Measurements from ENCODE around the gene FBN1. TPM values are rescaled to one million over a fixed set of nuclear protein-coding genes. Genes with fewer than 3 reads are reported as not detected.

FBN1 gene
- total RNA-seq, 1 donor from 2014 or later = 12.6 TPM

- no peak for TF ChIP-seq CTCF (IDR thresholded peaks at IDR 0.05; ENCODE audit: partially characterized antibody, unreplicated experiment)
- no peak for DNase-seq
- H3K4me3 Mint-ChIP-seq (ENCODE audit: unreplicated experiment) = no peak overlapping the region
- no peaks in the 10 kb centered on the region for H3K27me3 Mint-ChIP-seq (ENCODE audit: unreplicated experiment)
- H3K4me1 Mint-ChIP-seq (ENCODE audit: low read depth, unreplicated experiment) = no peaks in the 10 kb centered on the region
- peaks cover 7% of the 10 kb centered on the region for H3K9me3 Mint-ChIP-seq (ENCODE audit: unreplicated experiment)
- H3K27ac Mint-ChIP-seq (ENCODE audit: unreplicated experiment) = no peak overlapping the region
- peaks cover 31% of the 10 kb centered on the region for H3K36me3 Mint-ChIP-seq (ENCODE audit: unreplicated experiment)
Measured at GRCh38 chr15:48373821-48374451, 271.6 kb downstream of the FBN1 start.

- H3K27ac Mint-ChIP-seq (ENCODE audit: unreplicated experiment) = no peak overlapping the region
- no peak for DNase-seq
- H3K27me3 Mint-ChIP-seq (ENCODE audit: unreplicated experiment) = no peaks in the 10 kb centered on the region
- peaks cover 3% of the 10 kb centered on the region for H3K9me3 Mint-ChIP-seq (ENCODE audit: unreplicated experiment)
- H3K36me3 Mint-ChIP-seq (ENCODE audit: unreplicated experiment) = peaks cover 13% of the 10 kb centered on the region
- no peaks in the 10 kb centered on the region for H3K4me1 Mint-ChIP-seq (ENCODE audit: low read depth, unreplicated experiment)
- H3K4me3 Mint-ChIP-seq (ENCODE audit: unreplicated experiment) = no peak overlapping the region
- no peak for TF ChIP-seq CTCF (IDR thresholded peaks at IDR 0.05; ENCODE audit: partially characterized antibody, unreplicated experiment)
Measured at GRCh38 chr15:48371961-48372360, 273.5 kb downstream of the FBN1 start.

GRCh38 chr15:48371550-48371949 lies 274.0 kb downstream of the FBN1 start:
- no peak overlapping the region for H3K4me3 Mint-ChIP-seq (ENCODE audit: unreplicated experiment)
- no peaks in the 10 kb centered on the region for H3K27me3 Mint-ChIP-seq (ENCODE audit: unreplicated experiment)
- DNase-seq = no peak
- H3K9me3 Mint-ChIP-seq (ENCODE audit: unreplicated experiment) = peaks cover 2% of the 10 kb centered on the region
- peaks cover 13% of the 10 kb centered on the region for H3K36me3 Mint-ChIP-seq (ENCODE audit: unreplicated experiment)
- TF ChIP-seq CTCF (IDR thresholded peaks at IDR 0.05; ENCODE audit: partially characterized antibody, unreplicated experiment) = no peak
- H3K27ac Mint-ChIP-seq (ENCODE audit: unreplicated experiment) = no peak overlapping the region
- no peaks in the 10 kb centered on the region for H3K4me1 Mint-ChIP-seq (ENCODE audit: low read depth, unreplicated experiment)

GRCh38 chr15:48370460-48370859 lies 275.0 kb downstream of the FBN1 start:
- no peak for TF ChIP-seq CTCF (IDR thresholded peaks at IDR 0.05; ENCODE audit: partially characterized antibody, unreplicated experiment)
- peaks cover 6% of the 10 kb centered on the region for H3K36me3 Mint-ChIP-seq (ENCODE audit: unreplicated experiment)
- no peaks in the 10 kb centered on the region for H3K9me3 Mint-ChIP-seq (ENCODE audit: unreplicated experiment)
- H3K27me3 Mint-ChIP-seq (ENCODE audit: unreplicated experiment) = no peaks in the 10 kb centered on the region
- DNase-seq = no peak
- no peak overlapping the region for H3K27ac Mint-ChIP-seq (ENCODE audit: unreplicated experiment)
- H3K4me1 Mint-ChIP-seq (ENCODE audit: low read depth, unreplicated experiment) = no peaks in the 10 kb centered on the region
- H3K4me3 Mint-ChIP-seq (ENCODE audit: unreplicated experiment) = no peak overlapping the region

- Mint-ChIP-seq H3K4me1 (ENCODE audit: low read depth, unreplicated experiment) (no peaks in the 10 kb centered on the region), H3K27me3 (ENCODE audit: unreplicated experiment) (no peaks in the 10 kb centered on the region), H3K4me3 (ENCODE audit: unreplicated experiment) (no peak overlapping the region), H3K9me3 (ENCODE audit: unreplicated experiment) (no peaks in the 10 kb centered on the region), H3K27ac (ENCODE audit: unreplicated experiment) (no peak overlapping the region), H3K36me3 (ENCODE audit: unreplicated experiment) (no peaks in the 10 kb centered on the region)
- no peak for DNase-seq
- TF ChIP-seq CTCF (IDR thresholded peaks at IDR 0.05; ENCODE audit: partially characterized antibody, unreplicated experiment) = no peak
Measured at GRCh38 chr15:48367483-48367882, 278.0 kb downstream of the FBN1 start.
